Measurements from ENCODE around the gene RPL11. TPM values are rescaled to one million over a fixed set of nuclear protein-coding genes. Genes with fewer than 3 reads are reported as not detected.
A peak's percentile ranks its signal among the peaks of the same experiment; 100 is the strongest.

The RPL11 gene
- polyA plus RNA-seq, 1 donor from 2014 or later = 1,136 TPM

DNA sequence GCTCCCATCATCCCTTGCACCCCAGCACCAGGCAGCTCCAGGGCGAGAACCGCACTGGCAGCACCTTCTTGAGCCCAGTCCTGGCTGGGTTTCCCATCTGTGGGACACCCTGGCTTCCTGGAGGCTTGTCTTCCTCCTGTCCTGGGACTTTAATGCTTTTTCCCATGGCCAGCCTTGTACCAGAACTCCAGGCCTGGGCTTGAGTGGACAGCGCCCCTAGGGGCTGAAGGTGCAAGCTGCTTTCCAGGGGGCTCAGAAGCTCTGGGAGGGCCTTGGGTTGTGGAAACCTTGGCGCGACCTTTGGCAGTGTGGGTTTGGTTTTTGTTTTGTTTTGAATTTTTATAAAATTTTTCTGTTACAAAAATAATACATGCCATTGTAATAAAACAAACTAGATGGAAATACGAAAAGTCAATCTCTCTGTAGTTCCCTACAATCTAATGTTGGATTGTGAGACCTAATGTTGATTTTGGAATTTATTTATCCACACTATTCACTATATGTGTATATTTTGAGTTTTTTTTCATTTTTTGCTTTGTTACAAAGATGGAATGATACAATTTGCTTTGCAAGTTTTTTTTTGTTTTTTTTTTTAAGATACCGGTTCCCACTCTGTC is 33.8 kb upstream of the RPL11 start:
- Histone ChIP-seq H3K27ac (ENCODE audit: low read length) (no peak overlapping the region), H3K9me2 (ENCODE audit: insufficient read depth, low read length) (no peaks in the 10 kb centered on the region), H2AFZ (ENCODE audit: low read depth, low read length) (no peak overlapping the region)

DNA sequence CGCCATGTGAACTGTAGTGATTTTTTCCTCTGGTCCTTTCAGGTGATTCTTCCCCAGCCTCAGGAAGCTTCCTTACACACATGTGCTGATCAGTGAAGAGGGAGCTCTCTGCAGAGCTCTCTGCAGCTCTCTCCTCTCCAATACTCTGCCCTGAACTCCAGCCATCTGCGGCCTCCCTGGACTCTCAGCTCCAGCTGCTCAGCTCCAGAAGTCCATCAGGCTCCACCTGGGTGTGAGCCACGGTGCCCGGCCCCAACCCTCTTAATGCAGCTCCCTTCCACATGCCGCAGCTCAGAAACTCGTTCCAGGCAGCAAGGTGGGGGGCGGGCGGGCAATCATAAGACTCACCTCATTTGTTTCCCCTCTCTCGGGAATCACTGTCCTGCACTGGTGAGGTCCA is 30.9 kb upstream of the RPL11 start:
- TF ChIP-seq SMC3 (conservative IDR thresholded peaks at IDR 0.05; ENCODE audit: poor library complexity) (no peak), TAF1 (IDR thresholded peaks at IDR 0.05; ENCODE audit: low read depth) (no peak), EZH2 (IDR thresholded peaks at IDR 0.05; ENCODE audit: borderline replicate concordance, insufficient read depth, low read length, poor library complexity, severe bottlenecking) (no peak), POLR2AphosphoS5 (IDR thresholded peaks at IDR 0.05) (no peak), MXI1 (conservative IDR thresholded peaks at IDR 0.05; ENCODE audit: poor library complexity, severe bottlenecking) (no peak), RAD21 (conservative IDR thresholded peaks at IDR 0.05) (no peak), EP300 (conservative IDR thresholded peaks at IDR 0.05; ENCODE audit: poor library complexity, severe bottlenecking) (no peak)
- TF ChIP-seq, protein P1, sequence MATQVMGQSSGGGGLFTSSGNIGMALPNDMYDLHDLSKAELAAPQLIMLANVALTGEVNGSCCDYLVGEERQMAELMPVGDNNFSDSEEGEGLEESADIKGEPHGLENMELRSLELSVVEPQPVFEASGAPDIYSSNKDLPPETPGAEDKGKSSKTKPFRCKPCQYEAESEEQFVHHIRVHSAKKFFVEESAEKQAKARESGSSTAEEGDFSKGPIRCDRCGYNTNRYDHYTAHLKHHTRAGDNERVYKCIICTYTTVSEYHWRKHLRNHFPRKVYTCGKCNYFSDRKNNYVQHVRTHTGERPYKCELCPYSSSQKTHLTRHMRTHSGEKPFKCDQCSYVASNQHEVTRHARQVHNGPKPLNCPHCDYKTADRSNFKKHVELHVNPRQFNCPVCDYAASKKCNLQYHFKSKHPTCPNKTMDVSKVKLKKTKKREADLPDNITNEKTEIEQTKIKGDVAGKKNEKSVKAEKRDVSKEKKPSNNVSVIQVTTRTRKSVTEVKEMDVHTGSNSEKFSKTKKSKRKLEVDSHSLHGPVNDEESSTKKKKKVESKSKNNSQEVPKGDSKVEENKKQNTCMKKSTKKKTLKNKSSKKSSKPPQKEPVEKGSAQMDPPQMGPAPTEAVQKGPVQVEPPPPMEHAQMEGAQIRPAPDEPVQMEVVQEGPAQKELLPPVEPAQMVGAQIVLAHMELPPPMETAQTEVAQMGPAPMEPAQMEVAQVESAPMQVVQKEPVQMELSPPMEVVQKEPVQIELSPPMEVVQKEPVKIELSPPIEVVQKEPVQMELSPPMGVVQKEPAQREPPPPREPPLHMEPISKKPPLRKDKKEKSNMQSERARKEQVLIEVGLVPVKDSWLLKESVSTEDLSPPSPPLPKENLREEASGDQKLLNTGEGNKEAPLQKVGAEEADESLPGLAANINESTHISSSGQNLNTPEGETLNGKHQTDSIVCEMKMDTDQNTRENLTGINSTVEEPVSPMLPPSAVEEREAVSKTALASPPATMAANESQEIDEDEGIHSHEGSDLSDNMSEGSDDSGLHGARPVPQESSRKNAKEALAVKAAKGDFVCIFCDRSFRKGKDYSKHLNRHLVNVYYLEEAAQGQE (IDR thresholded peaks at IDR 0.05; ENCODE audit: borderline replicate concordance) = no peak
- TF ChIP-seq, protein P2, sequence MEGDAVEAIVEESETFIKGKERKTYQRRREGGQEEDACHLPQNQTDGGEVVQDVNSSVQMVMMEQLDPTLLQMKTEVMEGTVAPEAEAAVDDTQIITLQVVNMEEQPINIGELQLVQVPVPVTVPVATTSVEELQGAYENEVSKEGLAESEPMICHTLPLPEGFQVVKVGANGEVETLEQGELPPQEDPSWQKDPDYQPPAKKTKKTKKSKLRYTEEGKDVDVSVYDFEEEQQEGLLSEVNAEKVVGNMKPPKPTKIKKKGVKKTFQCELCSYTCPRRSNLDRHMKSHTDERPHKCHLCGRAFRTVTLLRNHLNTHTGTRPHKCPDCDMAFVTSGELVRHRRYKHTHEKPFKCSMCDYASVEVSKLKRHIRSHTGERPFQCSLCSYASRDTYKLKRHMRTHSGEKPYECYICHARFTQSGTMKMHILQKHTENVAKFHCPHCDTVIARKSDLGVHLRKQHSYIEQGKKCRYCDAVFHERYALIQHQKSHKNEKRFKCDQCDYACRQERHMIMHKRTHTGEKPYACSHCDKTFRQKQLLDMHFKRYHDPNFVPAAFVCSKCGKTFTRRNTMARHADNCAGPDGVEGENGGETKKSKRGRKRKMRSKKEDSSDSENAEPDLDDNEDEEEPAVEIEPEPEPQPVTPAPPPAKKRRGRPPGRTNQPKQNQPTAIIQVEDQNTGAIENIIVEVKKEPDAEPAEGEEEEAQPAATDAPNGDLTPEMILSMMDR (IDR thresholded peaks at IDR 0.05; ENCODE audit: poor library complexity, severe bottlenecking) = no peak
- Histone ChIP-seq H3K36me3 (ENCODE audit: insufficient read depth, low read length) (no peaks in the 10 kb centered on the region), H3K27me3 (ENCODE audit: insufficient read depth, low read depth, low read length) (no peaks in the 10 kb centered on the region), H3K4me3 (ENCODE audit: low read length) (no peak overlapping the region), H3K27ac (ENCODE audit: low read length) (no peak overlapping the region), H3K9me2 (ENCODE audit: insufficient read depth, low read length) (no peaks in the 10 kb centered on the region), H2AFZ (ENCODE audit: low read depth, low read length) (no peak overlapping the region), H3K79me2 (replicated peaks; ENCODE audit: insufficient read depth, low read length) (no peaks in the 10 kb centered on the region), H3F3A (ENCODE audit: insufficient read depth, low read length, poor library complexity, severe bottlenecking) (no peaks in the 10 kb centered on the region), H4K20me1 (ENCODE audit: insufficient read depth) (no peaks in the 10 kb centered on the region), H3K9ac (ENCODE audit: low read length) (no peak overlapping the region), H3K9me3 (ENCODE audit: low read length) (no peaks in the 10 kb centered on the region), H3K4me2 (ENCODE audit: low read length) (no peak overlapping the region)

More for the DNA sequence above, 33.8 kb upstream of the RPL11 start:
- no peak for TF ChIP-seq EP300 (conservative IDR thresholded peaks at IDR 0.05; ENCODE audit: poor library complexity, severe bottlenecking)
- no peak for TF ChIP-seq TAF1 (IDR thresholded peaks at IDR 0.05; ENCODE audit: low read depth)
- no peak for TF ChIP-seq POLR2AphosphoS5 (IDR thresholded peaks at IDR 0.05)
- TF ChIP-seq, protein P2 (IDR thresholded peaks at IDR 0.05; ENCODE audit: poor library complexity, severe bottlenecking) = peak; percentile 38
- TF ChIP-seq RAD21 (conservative IDR thresholded peaks at IDR 0.05) = no peak
- TF ChIP-seq MXI1 (conservative IDR thresholded peaks at IDR 0.05; ENCODE audit: poor library complexity, severe bottlenecking) = no peak
- no peak for TF ChIP-seq SMC3 (conservative IDR thresholded peaks at IDR 0.05; ENCODE audit: poor library complexity)
- TF ChIP-seq, protein P1 (IDR thresholded peaks at IDR 0.05; ENCODE audit: borderline replicate concordance) = no peak
- no peaks in the 10 kb centered on the region for H3K9me3 ChIP-seq (ENCODE audit: low read length)
- H3K79me2 ChIP-seq (replicated peaks; ENCODE audit: insufficient read depth, low read length) = no peaks in the 10 kb centered on the region
- no peak overlapping the region for H3K4me2 ChIP-seq (ENCODE audit: low read length)
- no peaks in the 10 kb centered on the region for H4K20me1 ChIP-seq (ENCODE audit: insufficient read depth)
- H3K27me3 ChIP-seq (ENCODE audit: insufficient read depth, low read depth, low read length) = no peaks in the 10 kb centered on the region
- no peak overlapping the region for H3K4me3 ChIP-seq (ENCODE audit: low read length)
- no peaks in the 10 kb centered on the region for H3K36me3 ChIP-seq (ENCODE audit: insufficient read depth, low read length)
- H3F3A ChIP-seq (ENCODE audit: insufficient read depth, low read length, poor library complexity, severe bottlenecking) = no peaks in the 10 kb centered on the region
- H3K9ac ChIP-seq (ENCODE audit: low read length) = no peak overlapping the region
